ENCODE measurements around the gene LCE1A.

LCE1A gene

DNA sequence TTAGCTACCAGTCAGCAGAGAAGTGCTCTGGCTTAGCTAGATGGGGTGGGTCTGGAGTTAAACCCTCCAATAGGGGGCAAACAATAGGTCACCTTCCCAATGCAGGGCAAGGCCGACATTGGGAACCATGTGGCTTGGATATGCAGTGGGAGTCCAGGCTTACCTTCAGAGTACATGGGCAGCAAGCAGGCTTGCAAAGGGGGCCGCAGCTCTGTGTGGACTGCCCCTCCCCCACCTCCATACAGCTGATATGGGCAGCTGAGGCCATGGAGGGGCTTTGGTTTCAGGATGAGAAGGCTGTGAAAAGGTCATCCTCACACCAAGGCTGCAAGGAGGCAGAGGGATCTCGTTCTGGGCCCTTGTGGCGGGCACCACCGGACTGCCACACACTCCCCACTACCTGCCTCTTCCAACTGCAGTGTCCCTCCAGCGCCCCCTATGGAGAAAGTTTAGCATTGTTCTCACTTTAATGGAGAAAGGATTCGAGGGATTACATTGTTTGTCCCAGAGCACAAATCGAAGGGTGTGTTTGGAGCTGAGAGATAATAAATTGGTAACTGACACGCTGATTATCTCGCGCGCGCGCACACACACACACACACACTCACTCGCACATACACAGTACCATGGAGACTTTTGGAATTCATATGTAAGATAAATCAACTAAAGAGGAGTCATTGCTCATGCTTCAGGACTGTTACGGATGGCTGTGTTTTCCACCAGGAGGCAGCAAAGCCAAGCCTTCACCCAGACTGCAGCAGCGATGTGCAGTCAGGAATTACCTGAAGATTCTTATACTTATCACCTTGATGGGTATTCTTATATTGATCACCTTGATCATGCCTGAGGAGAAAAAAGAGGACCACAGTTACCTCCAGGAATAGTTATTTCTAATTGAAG is 43.8 kb downstream of the LCE1A start:
- DNase-seq: no peak

GRCh38 chr1:152871731-152872126 is 44.5 kb downstream of the LCE1A start:
- no peak for DNase-seq

DNA sequence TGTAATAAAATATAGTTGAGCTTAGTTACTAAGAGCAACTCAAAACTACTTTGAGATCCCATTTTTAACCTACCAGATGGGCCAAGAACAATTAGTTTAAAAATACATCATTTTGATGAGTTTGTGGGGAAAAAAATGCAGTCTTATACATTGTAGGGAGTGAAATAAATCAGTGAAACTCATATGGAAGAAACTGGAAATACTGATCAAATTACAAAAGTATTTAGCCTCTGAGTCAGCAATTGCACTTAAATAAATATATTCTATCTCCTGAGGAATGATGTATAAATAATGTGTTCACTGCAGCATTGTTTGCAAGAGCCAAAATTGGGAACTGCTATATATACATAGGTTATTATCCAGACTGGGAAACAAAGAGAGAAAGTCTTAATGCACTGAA is 46.2 kb downstream of the LCE1A start:
- DNase-seq: no peak

DNA sequence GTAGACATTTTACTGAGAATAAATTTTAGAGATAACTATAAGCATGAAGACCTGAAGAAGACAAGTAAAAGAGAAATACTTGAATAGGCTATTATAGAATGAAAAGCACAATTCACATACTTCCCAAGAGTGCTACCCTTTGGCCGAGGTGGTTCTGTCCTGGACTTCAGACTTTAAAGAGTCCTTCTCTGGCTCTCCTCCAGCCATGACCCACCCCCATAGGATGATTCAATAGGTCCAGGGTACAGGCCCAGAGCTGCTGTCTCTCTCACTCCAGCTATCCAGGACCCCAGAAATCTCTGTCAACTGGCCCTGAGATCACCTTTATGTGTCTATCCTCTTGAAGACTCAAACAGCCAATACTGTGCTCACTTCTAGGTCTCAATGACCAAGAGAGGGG is 49.6 kb downstream of the LCE1A start:
- DNase-seq: no peak
